GM23338 (cell line): ENCODE data around the gene LCE1F. TPM values are rescaled to one million over a fixed set of nuclear protein-coding genes. Genes with fewer than 3 reads are reported as not detected.

Source experiments
- ATAC-seq: fragments of 200-7000 bp; cut with Tn5 transposase; 3 replicates; pipeline ENCODE4 v1.9.1; 2020
- DNase-seq: peaks from one replicate; pipeline ENCODE4 v3.0.0-alpha.2; 2015; ENCODE audit warnings: low spot score
- H2AFZ ChIP-seq: fragments of 200-600 bp; sonication (generic); 2 replicates; pipeline ENCODE4 v1.8.0; 2016; ENCODE audit warnings: antibody characterized with exemption, mild to moderate bottlenecking, moderate library complexity
- H3F3A ChIP-seq: fragments of 200-600 bp; sonication (generic); replicated peaks from 2 replicates; pipeline ENCODE4 v1.8.0; 2017; ENCODE audit warnings: antibody characterized with exemption, mixed run types, low read depth
- H3K27ac ChIP-seq: fragments of 200-600 bp; sonication (generic); 2 replicates; pipeline ENCODE4 v1.6.1; 2016; ENCODE audit warnings: low read depth
- H3K27me3 ChIP-seq: fragments of 200-600 bp; sonication (generic); 2 replicates; pipeline ENCODE4 v1.8.0; 2016; ENCODE audit warnings: mild to moderate bottlenecking, mixed run types, moderate library complexity; ENCODE audit not compliant: insufficient read depth
- H3K36me3 ChIP-seq: fragments of 200-600 bp; sonication (generic); 2 replicates; pipeline ENCODE4 v1.8.0; 2016; ENCODE audit warnings: mild to moderate bottlenecking; ENCODE audit not compliant: insufficient read depth
- H3K4me1 ChIP-seq: fragments of 200-600 bp; sonication (generic); 2 replicates; pipeline ENCODE4 v1.8.0; 2016; ENCODE audit warnings: mild to moderate bottlenecking, moderate library complexity; ENCODE audit not compliant: insufficient read depth
- H3K4me2 ChIP-seq: fragments of 200-600 bp; sonication (generic); 2 replicates; pipeline ENCODE4 v1.7.1; 2017; ENCODE audit warnings: mixed run types
- H3K4me3 ChIP-seq: fragments of 200-600 bp; sonication (generic); 2 replicates; pipeline ENCODE4 v1.6.1; 2016; ENCODE audit warnings: mixed run types
- H3K79me2 ChIP-seq: fragments of 200-600 bp; sonication (generic); replicated peaks from 2 replicates; pipeline ENCODE4 v1.8.0; 2017; ENCODE audit warnings: mild to moderate bottlenecking; ENCODE audit not compliant: insufficient read depth
- H3K9me2 ChIP-seq: fragments of 200-600 bp; sonication (generic); 2 replicates; pipeline ENCODE4 v1.8.0; 2017; ENCODE audit not compliant: insufficient read depth
- H4K20me1 ChIP-seq: fragments of 200-600 bp; sonication (generic); replicated peaks from 2 replicates; pipeline ENCODE4 v1.8.0; 2017; ENCODE audit warnings: mild to moderate bottlenecking; ENCODE audit not compliant: insufficient read depth
- H3K27ac Mint-ChIP-seq: 2 replicates; pipeline ENCODE4 v1.8.0; 2020; ENCODE audit warnings: inconsistent platforms, mild to moderate bottlenecking, moderate library complexity, mixed read lengths
- H3K27me3 Mint-ChIP-seq: 3 replicates; pipeline ENCODE4 v1.8.0; 2022; ENCODE audit warnings: low read depth, mild to moderate bottlenecking, moderate library complexity, mixed read lengths, inconsistent platforms; ENCODE audit not compliant: insufficient read depth, poor library complexity
- H3K36me3 Mint-ChIP-seq: 3 replicates; pipeline ENCODE4 v1.8.0; 2021; ENCODE audit warnings: low read depth, mild to moderate bottlenecking, inconsistent platforms, moderate library complexity, mixed read lengths
- H3K4me1 Mint-ChIP-seq: 3 replicates; pipeline ENCODE4 v1.8.0; 2020; ENCODE audit warnings: mild to moderate bottlenecking, inconsistent platforms, mixed read lengths
- H3K4me3 Mint-ChIP-seq: 3 replicates; pipeline ENCODE4 v1.8.0; 2021; ENCODE audit warnings: moderate library complexity, mild to moderate bottlenecking, inconsistent platforms, mixed read lengths
- H3K9me3 Mint-ChIP-seq: 3 replicates; pipeline ENCODE4 v1.8.0; 2020; ENCODE audit warnings: moderate library complexity, mild to moderate bottlenecking, inconsistent platforms, mixed read lengths
- CREB1 ChIP-seq: fragments of 250-450 bp; sonication (Bioruptor Pico); IDR thresholded peaks from 2 replicates; pipeline ENCODE4 v1.5.0; 2020; ENCODE audit warnings: low read depth, mild to moderate bottlenecking, moderate library complexity
- CTCF ChIP-seq, 2 experiments: fragments of 200-600 bp in 1 of 2; sonication (generic) in 1 of 2; conservative IDR thresholded peaks; 2 replicates each; pipeline versions ENCODE4 v1.5.1 to v1.6.1; 2016 to 2017; ENCODE audit warnings: antibody characterized with exemption in 2 of 2, low read depth in 2 of 2, mild to moderate bottlenecking in 2 of 2, moderate library complexity in 1 of 2
- ETS1 ChIP-seq: IDR thresholded peaks from 2 replicates; pipeline ENCODE4 v1.6.1; 2016; ENCODE audit warnings: antibody characterized with exemption
- EZH2 ChIP-seq: fragments of 200-600 bp; sonication (generic); IDR thresholded peaks from one replicate; pipeline ENCODE4 v1.8.0; 2017; ENCODE audit warnings: antibody characterized with exemption, mild to moderate bottlenecking, low read depth; ENCODE audit not compliant: unreplicated experiment
- EZH2phosphoT487 ChIP-seq: fragments of 200-600 bp; sonication (generic); IDR thresholded peaks from one replicate; pipeline ENCODE4 v1.8.1; 2018; ENCODE audit warnings: antibody characterized with exemption; ENCODE audit not compliant: unreplicated experiment
- JUNB ChIP-seq: IDR thresholded peaks from one replicate; pipeline ENCODE4 v1.6.1; 2016; ENCODE audit warnings: antibody characterized with exemption; ENCODE audit not compliant: unreplicated experiment
- NANOG ChIP-seq: IDR thresholded peaks from 2 replicates; pipeline ENCODE4 v1.6.1; 2016; ENCODE audit warnings: antibody characterized with exemption, borderline replicate concordance
- POLR2AphosphoS5 ChIP-seq: IDR thresholded peaks from 2 replicates; pipeline ENCODE4 v1.6.1; 2016; ENCODE audit warnings: antibody characterized with exemption, low read depth
- REST ChIP-seq: IDR thresholded peaks from one replicate; pipeline ENCODE4 v1.6.1; 2018; ENCODE audit warnings: antibody characterized with exemption; ENCODE audit not compliant: unreplicated experiment
- STAT1 ChIP-seq: IDR thresholded peaks from one replicate; pipeline ENCODE4 v1.6.1; 2016; ENCODE audit warnings: antibody characterized with exemption; ENCODE audit not compliant: unreplicated experiment
- ZNF114 ChIP-seq: fragments of 250-450 bp; sonication (Bioruptor Pico); IDR thresholded peaks from 2 replicates; pipeline ENCODE4 v1.5.0; 2020; ENCODE audit warnings: mild to moderate bottlenecking, moderate library complexity
- ZNF331 ChIP-seq: fragments of 250-450 bp; sonication (Bioruptor Pico); IDR thresholded peaks from 2 replicates; pipeline ENCODE4 v1.5.0; 2020; ENCODE audit warnings: low read depth, mild to moderate bottlenecking, moderate library complexity
- ZNF462 ChIP-seq: fragments of 250-450 bp; sonication (Bioruptor Pico); IDR thresholded peaks from 2 replicates; pipeline ENCODE4 v1.5.0; 2020; ENCODE audit warnings: mild to moderate bottlenecking, moderate library complexity
- polyA plus RNA-seq: library from polyadenylated mRNA; unstranded; fragments of >200 nt; fragmentation: Nextera tagmentation; extraction: Ambion mirVana; gene quantifications from 2 replicates; pipeline ENCODE4 v1.2.1, GENCODE V29; 2016
- total RNA-seq: library from RNA; depleted of rRNA; stranded (reverse); fragments of >200 nt; shearing (Covaris generic); gene quantifications from 2 replicates; pipeline ENCODE4 v1.2.3, GENCODE V29; 2014

The LCE1F gene
- total and polyA plus RNA-seq, 2 experiments from 2014 or later = not detected

- 0 out of 2 replicates have a peak overlapping the region, but pooled peaks have one; percentile 3 for H2AFZ ChIP-seq
- no peaks in the 10 kb centered on the region for H3K4me1 ChIP-seq
- Mint-ChIP-seq H3K27ac (no peak overlapping the region), H3K27me3 (peaks cover 7% of the 10 kb centered on the region), H3K4me1 (peaks cover 3% of the 10 kb centered on the region; the same call in 2 of the 3 replicates), H3K4me3 (no peak overlapping the region), H3K9me3 (peaks cover 5% of the 10 kb centered on the region), H3K36me3 (no peaks in the 10 kb centered on the region; the same call in 2 of the 3 replicates)
- H3K36me3 ChIP-seq = no peaks in the 10 kb centered on the region
- H3K4me2 ChIP-seq = no peak overlapping the region
- peaks cover 15% of the 10 kb centered on the region; the same call in 1 of the 2 replicates for H3K9me2 ChIP-seq
- H3K27me3 ChIP-seq = no peaks in the 10 kb centered on the region
- ATAC-seq (no peak), DNase-seq (no peak)
- no peaks in the 10 kb centered on the region for H4K20me1 ChIP-seq
- H3F3A ChIP-seq = no peaks in the 10 kb centered on the region
- TF ChIP-seq ZNF331 (CRISPR knock-in tag) (no peak), STAT1 (no peak), CREB1 (no peak), JUNB (no peak), ZNF462 (CRISPR knock-in tag) (no peak), EZH2 (no peak), POLR2AphosphoS5 (no peak), ZNF114 (CRISPR knock-in tag) (no peak), NANOG (no peak), ETS1 (no peak), CTCF (conservative IDR thresholded peaks at IDR 0.05; ENCODE audit: low read depth in 2 of 2) (no peak), REST (no peak), EZH2phosphoT487 (no peak)
- no peaks in the 10 kb centered on the region for H3K79me2 ChIP-seq
- no peak overlapping the region for H3K27ac ChIP-seq
- H3K4me3 ChIP-seq = no peak overlapping the region
Observed at GRCh38 chr1:152770411-152770810, 4.5 kb upstream of the LCE1F start.
